ENCODE data around the gene MYO3A. TPM values are rescaled to one million over a fixed set of nuclear protein-coding genes. Genes with fewer than 3 reads are reported as not detected.

Gene MYO3A
- total and polyA plus RNA-seq, 2 donors (not counting 3 experiments of a cell fraction or from before 2014, with no cell fraction given), result not detected

- H3K9me1 ChIP-seq (replicated peaks; ENCODE audit: control insufficient read depth, extremely low read depth, insufficient read depth, low read length), result no peaks in the 10 kb centered on the region
- ChIA-PET CTCF (no interaction called here), POLR2A (no interaction called here)
- H3K36me3 ChIP-seq (ENCODE audit: control insufficient read depth in 2 of 2, extremely low read depth in 1 of 2, insufficient read depth in 2 of 2, low read length in 2 of 2), result no peaks in the 10 kb centered on the region
- H3K4me2 ChIP-seq (ENCODE audit: insufficient read depth, low read length), result no peak overlapping the region
- no peak overlapping the region for H3K9ac ChIP-seq (replicated peaks; ENCODE audit: extremely low read depth, insufficient read depth, low read length)
- H3K9me3 ChIP-seq (replicated peaks; ENCODE audit: control insufficient read depth, insufficient read depth, low read length), result peaks cover 3% of the 10 kb centered on the region
- dilution Hi-C loops (cut with MboI; ENCODE audit: extremely low pct_ligation_motif_present, low sequenced_read_pairs) (no loop called here), intact Hi-C loops (cut with micrococcal nuclease) (no loop called here)
- no TSS peak for BruUV-seq (replicated peaks)
- no peak overlapping the region for H2AFZ ChIP-seq (ENCODE audit: low read depth, low read length)
- H3K4me3 ChIP-seq (replicated peaks in 1 of 3; ENCODE audit: insufficient read depth in 1 of 3, low read depth in 1 of 3, low read length in 3 of 3), result no peak overlapping the region
- no peak for DNase-seq (ENCODE audit: low read depth, low spot score)
- no peaks in the 10 kb centered on the region for H4K20me1 ChIP-seq (replicated peaks; ENCODE audit: control insufficient read depth, extremely low read depth, insufficient read depth, low read length)
- no peaks in the 10 kb centered on the region for H3K4me1 ChIP-seq (ENCODE audit: control insufficient read depth, extremely low read depth, insufficient read depth, low read length)
- H3K27me3 ChIP-seq (ENCODE audit: control insufficient read depth in 2 of 2, insufficient read depth in 2 of 2, low read length in 2 of 2), result no peaks in the 10 kb centered on the region
- no peak overlapping the region for H3K27ac ChIP-seq (ENCODE audit: insufficient read depth, low read depth, low read length)
- FAIRE-seq, result no peak
- H3K79me2 ChIP-seq (ENCODE audit: control insufficient read depth, insufficient read depth, low read length), result no peaks in the 10 kb centered on the region
- TF ChIP-seq MYC (IDR thresholded peaks at IDR 0.05; ENCODE audit: low read depth, low read length), result no peak
- no peak for TF ChIP-seq GATA2 (IDR thresholded peaks at IDR 0.05; ENCODE audit: insufficient read depth, insufficient read length, low read depth, low read length)
- TF ChIP-seq EZH2 (IDR thresholded peaks at IDR 0.05; ENCODE audit: borderline replicate concordance, low read depth, low read length, severe bottlenecking), result no peak
- TF ChIP-seq POLR2AphosphoS5 (IDR thresholded peaks at IDR 0.05; ENCODE audit: insufficient read depth, low read depth, low read length), result no peak
- TF ChIP-seq FOS (IDR thresholded peaks at IDR 0.05; ENCODE audit: borderline replicate concordance, insufficient read depth, low read length), result no peak
- no peak for TF ChIP-seq POLR2A (IDR thresholded peaks at IDR 0.05; ENCODE audit: low read depth, low read length)
- TF ChIP-seq JUN (IDR thresholded peaks at IDR 0.05; ENCODE audit: borderline replicate concordance, insufficient read depth, insufficient read length, low read depth), result no peak
- TF ChIP-seq MAX (IDR thresholded peaks at IDR 0.05; ENCODE audit: insufficient read depth, insufficient read length), result no peak
- TF ChIP-seq CTCF (IDR thresholded peaks at IDR 0.05; ENCODE audit: extremely low read depth in 1 of 2, insufficient read depth in 1 of 2, low read depth in 1 of 2, low read length in 2 of 2), result no peak
Measured at GRCh38 chr10:25982107-25982506, 48.1 kb downstream of the MYO3A start.

Data from endothelial cell of umbilical vein (primary cell).